Measurements from ENCODE around the gene SIRT4. TPM values are rescaled to one million over a fixed set of nuclear protein-coding genes. Genes with fewer than 3 reads are reported as not detected.

SIRT4 gene
- total and polyA plus RNA-seq, 10 of the 15 experiments (the other 5 are each of a cell fraction or from before 2014, with no cell fraction given): 0.19 to 0.98 (median 0.44) TPM

- TF ChIP-seq REST (IDR thresholded peaks at IDR 0.05; ENCODE audit: low read depth, low read length) (no peak), STAT1 (conservative IDR thresholded peaks at IDR 0.05) (no peak), IKZF1 (conservative IDR thresholded peaks at IDR 0.05) (no peak), IRF3 (IDR thresholded peaks at IDR 0.05) (no peak), NR2F1 (conservative IDR thresholded peaks at IDR 0.05) (no peak), MAX (IDR thresholded peaks at IDR 0.05; ENCODE audit: low read depth, low read length) (no peak), USF1 (IDR thresholded peaks at IDR 0.05; ENCODE audit: borderline replicate concordance, extremely low read length, insufficient read depth, low read depth, low read length) (no peak), TCF12 (IDR thresholded peaks at IDR 0.05; ENCODE audit: low read depth, low read length) (no peak)
Measured at GRCh38 chr12:120324841-120325417, 22.8 kb downstream of the SIRT4 start (continued).

Data from GM12878 (cell line).